HUES6 (cell line): ENCODE data around the gene TMCC1.
"Not testable (repeated sequence)": the region's sequence is repeated elsewhere in the genome, so short reads cannot be mapped to it uniquely, and the experiment has no call there.

ENCODE experiments used
- H3K27ac ChIP-seq: 2 replicates; pipeline ENCODE4 v1.7.0; 2013; ENCODE audit warnings: low read depth, mild to moderate bottlenecking, low read length, inconsistent platforms
- H3K27me3 ChIP-seq: 2 replicates; pipeline ENCODE4 v1.6.1; 2013; ENCODE audit warnings: low read length; ENCODE audit not compliant: control insufficient read depth, insufficient read depth
- H3K36me3 ChIP-seq: 2 replicates; pipeline ENCODE4 v1.6.1; 2013; ENCODE audit warnings: low read length; ENCODE audit not compliant: control insufficient read depth, insufficient read depth
- H3K4me1 ChIP-seq: 2 replicates; pipeline ENCODE4 v1.6.1; 2013; ENCODE audit warnings: low read length; ENCODE audit not compliant: control insufficient read depth, insufficient read depth
- H3K4me3 ChIP-seq: 2 replicates; pipeline ENCODE4 v1.5.1; 2013; ENCODE audit warnings: low read depth, low read length
- H3K9ac ChIP-seq: one replicate; pipeline ENCODE4 v1.6.1; 2013; ENCODE audit warnings: mild to moderate bottlenecking, low read length
- H3K9me3 ChIP-seq: 2 replicates; pipeline ENCODE4 v1.6.1; 2013; ENCODE audit warnings: low read depth, low read length; ENCODE audit not compliant: control insufficient read depth, insufficient read depth

TMCC1 gene

GRCh38 chr3:129773691-129774663 is 119.5 kb downstream of the TMCC1 start:
- Histone ChIP-seq H3K4me1 (0 out of 2 replicates have a peak, but pooled peaks cover 5% of the 10 kb centered on the region), H3K9ac (no peak overlapping the region), H3K9me3 (no peaks in the 10 kb centered on the region), H3K27me3 (no peaks in the 10 kb centered on the region), H3K36me3 (no peaks in the 10 kb centered on the region; the same call in 1 of the 2 replicates), H3K4me3 (no peak overlapping the region), H3K27ac (no peak overlapping the region)

- Histone ChIP-seq H3K27ac (no peak overlapping the region), H3K9me3 (no peaks in the 10 kb centered on the region), H3K4me1 (no peaks in the 10 kb centered on the region), H3K9ac (no peak overlapping the region), H3K4me3 (no peak overlapping the region), H3K27me3 (no peaks in the 10 kb centered on the region), H3K36me3 (no peaks in the 10 kb centered on the region; the same call in 1 of the 2 replicates)
Measured at GRCh38 chr3:129770604-129771003, 122.9 kb downstream of the TMCC1 start.

DNA sequence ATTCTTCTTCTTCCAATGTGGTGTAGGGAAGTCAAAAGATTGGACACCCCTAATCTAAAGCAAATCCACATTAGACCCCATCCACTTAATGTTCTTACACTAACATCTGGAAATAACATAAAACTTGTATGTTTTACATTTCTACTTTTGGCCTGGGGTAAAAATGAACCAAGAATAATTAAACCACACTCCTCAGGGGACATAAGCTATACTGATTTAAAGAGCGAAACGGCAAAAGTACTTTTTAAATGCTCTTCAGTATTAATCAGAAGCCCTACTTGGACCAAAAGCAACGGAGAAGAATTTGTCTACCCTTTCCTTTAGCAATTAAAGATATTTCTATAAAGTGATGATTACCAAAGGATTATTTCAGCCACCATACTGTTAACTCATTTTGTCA is 123.9 kb downstream of the TMCC1 start:
- Histone ChIP-seq H3K9me3 (no peaks in the 10 kb centered on the region), H3K4me1 (no peaks in the 10 kb centered on the region), H3K9ac (no peak overlapping the region), H3K27ac (no peak overlapping the region), H3K4me3 (no peak overlapping the region), H3K36me3 (no peaks in the 10 kb centered on the region; the same call in 1 of the 2 replicates), H3K27me3 (no peaks in the 10 kb centered on the region)

GRCh38 chr3:129768728-129769127 is 124.8 kb downstream of the TMCC1 start:
- Histone ChIP-seq H3K9ac (no peak overlapping the region), H3K27ac (no peak overlapping the region), H3K36me3 (no peaks in the 10 kb centered on the region; the same call in 1 of the 2 replicates), H3K4me3 (no peak overlapping the region), H3K27me3 (no peaks in the 10 kb centered on the region), H3K4me1 (no peaks in the 10 kb centered on the region), H3K9me3 (no peaks in the 10 kb centered on the region)

- Histone ChIP-seq H3K9ac (no peak overlapping the region), H3K36me3 (no peaks in the 10 kb centered on the region; the same call in 1 of the 2 replicates), H3K27me3 (no peaks in the 10 kb centered on the region), H3K9me3 (no peaks in the 10 kb centered on the region), H3K27ac (no peak overlapping the region), H3K4me3 (no peak overlapping the region), H3K4me1 (no peaks in the 10 kb centered on the region)
Measured at GRCh38 chr3:129766135-129766534, 127.4 kb downstream of the TMCC1 start.

- H3K9ac ChIP-seq = no peak overlapping the region
- no peak overlapping the region for H3K4me3 ChIP-seq
- H3K27me3 ChIP-seq = no peaks in the 10 kb centered on the region
- H3K4me1 ChIP-seq = no peaks in the 10 kb centered on the region
- no peaks in the 10 kb centered on the region for H3K36me3 ChIP-seq
- no peaks in the 10 kb centered on the region for H3K9me3 ChIP-seq
- H3K27ac ChIP-seq = no peak overlapping the region
Measured at GRCh38 chr3:129764090-129764489, 129.4 kb downstream of the TMCC1 start.

- Histone ChIP-seq H3K27ac (no peak overlapping the region), H3K9ac (no peak overlapping the region), H3K27me3 (no peaks in the 10 kb centered on the region), H3K36me3 (no peaks in the 10 kb centered on the region), H3K4me3 (no peak overlapping the region), H3K9me3 (no peaks in the 10 kb centered on the region), H3K4me1 (no peaks in the 10 kb centered on the region)
Measured at GRCh38 chr3:129758785-129759320, 134.7 kb downstream of the TMCC1 start.

DNA sequence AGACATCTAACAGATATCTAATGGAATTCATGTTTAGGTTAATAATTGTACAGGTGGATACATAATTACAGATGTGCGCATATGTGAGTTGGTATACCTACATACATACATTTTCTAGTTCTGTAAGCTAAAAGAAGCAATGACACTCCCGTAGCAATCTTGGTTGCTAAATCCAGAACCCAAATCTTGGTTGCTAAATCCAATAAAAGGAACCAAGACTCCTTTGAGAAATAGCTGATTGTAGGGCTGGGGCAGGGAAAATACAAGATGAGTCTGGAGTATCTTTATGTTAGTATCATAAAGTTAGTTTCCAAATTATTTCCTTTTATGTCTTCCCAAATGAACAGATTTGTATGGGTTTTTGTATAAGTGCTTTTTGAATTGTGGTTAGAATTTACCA is 135.2 kb downstream of the TMCC1 start:
- no peaks in the 10 kb centered on the region for H3K27me3 ChIP-seq
- H3K4me3 ChIP-seq = no peak overlapping the region
- H3K27ac ChIP-seq = no peak overlapping the region
- H3K9ac ChIP-seq = no peak overlapping the region
- no peaks in the 10 kb centered on the region for H3K36me3 ChIP-seq
- no peaks in the 10 kb centered on the region for H3K4me1 ChIP-seq
- H3K9me3 ChIP-seq = no peaks in the 10 kb centered on the region

DNA sequence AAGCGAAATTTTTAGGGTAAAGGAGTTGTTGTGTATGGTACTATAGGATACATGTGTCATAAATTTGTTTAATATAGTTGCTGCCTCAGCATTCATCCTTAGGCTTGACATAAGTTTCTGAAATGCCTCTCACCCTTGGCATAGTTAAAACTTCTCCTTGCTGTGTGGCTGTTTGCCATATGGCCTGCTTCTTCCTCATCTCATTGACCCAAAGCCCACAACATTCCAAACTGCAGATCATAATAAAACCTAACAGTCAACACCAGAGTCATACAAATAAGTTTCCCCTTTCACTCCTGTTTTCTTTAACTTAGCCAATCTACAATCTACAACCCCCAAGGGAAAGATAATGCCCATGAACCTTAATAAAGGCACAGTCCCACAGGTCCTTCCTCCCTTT is 136.6 kb downstream of the TMCC1 start:
- H3K27ac ChIP-seq = no peak overlapping the region
- H3K9ac ChIP-seq = no peak overlapping the region
- H3K36me3 ChIP-seq = no peaks in the 10 kb centered on the region
- H3K9me3 ChIP-seq = peaks cover 4% of the 10 kb centered on the region
- no peaks in the 10 kb centered on the region for H3K27me3 ChIP-seq
- no peaks in the 10 kb centered on the region for H3K4me1 ChIP-seq
- H3K4me3 ChIP-seq = no peak overlapping the region

DNA sequence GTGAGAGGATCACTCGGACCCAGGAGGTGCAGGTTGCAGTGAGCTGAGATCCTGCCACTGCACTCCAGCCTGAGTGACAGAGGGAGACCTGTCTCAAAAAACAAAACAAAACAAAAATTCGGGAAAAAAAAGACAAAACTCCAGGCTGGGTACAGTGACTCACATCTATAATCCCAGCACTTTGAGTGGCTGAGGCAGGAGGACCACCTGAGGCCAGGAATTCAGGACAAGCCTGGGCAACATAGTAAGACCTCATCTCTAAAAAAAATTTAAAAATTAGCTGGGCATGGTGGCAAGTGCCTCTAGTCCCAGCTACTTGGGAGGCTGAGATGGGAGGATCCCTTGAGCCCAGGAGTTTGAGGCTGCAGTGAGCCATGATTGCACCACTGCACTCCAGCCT is 142.4 kb downstream of the TMCC1 start:
- not testable (repeated sequence) for H3K4me3 ChIP-seq, H3K9ac ChIP-seq, H3K36me3 ChIP-seq, H3K27ac ChIP-seq, H3K9me3 ChIP-seq, H3K4me1 ChIP-seq, H3K27me3 ChIP-seq

- no peaks in the 10 kb centered on the region for H3K36me3 ChIP-seq
- H3K27me3 ChIP-seq = no peaks in the 10 kb centered on the region
- no peak overlapping the region for H3K4me3 ChIP-seq
- H3K27ac ChIP-seq = no peak overlapping the region
- H3K9ac ChIP-seq = no peak overlapping the region
- H3K9me3 ChIP-seq = peaks cover 4% of the 10 kb centered on the region
- H3K4me1 ChIP-seq = peaks cover 4% of the 10 kb centered on the region; the same call in 1 of the 2 replicates
Measured at GRCh38 chr3:129749692-129750091, 143.8 kb downstream of the TMCC1 start.
